HG03457 (cell line): ENCODE measurements around the gene SREK1.
"Not testable (repeated sequence)": the region's sequence is repeated elsewhere in the genome, so short reads cannot be mapped to it uniquely, and the experiment has no call there.

Experiments used
- ATAC-seq: cut with Tn5 transposase; IDR thresholded peaks from one replicate; pipeline ENCODE4 v1.9.1; 2021; ENCODE audit warnings: moderate number of reproducible peaks; ENCODE audit not compliant: unreplicated experiment

The SREK1 gene, protein sequence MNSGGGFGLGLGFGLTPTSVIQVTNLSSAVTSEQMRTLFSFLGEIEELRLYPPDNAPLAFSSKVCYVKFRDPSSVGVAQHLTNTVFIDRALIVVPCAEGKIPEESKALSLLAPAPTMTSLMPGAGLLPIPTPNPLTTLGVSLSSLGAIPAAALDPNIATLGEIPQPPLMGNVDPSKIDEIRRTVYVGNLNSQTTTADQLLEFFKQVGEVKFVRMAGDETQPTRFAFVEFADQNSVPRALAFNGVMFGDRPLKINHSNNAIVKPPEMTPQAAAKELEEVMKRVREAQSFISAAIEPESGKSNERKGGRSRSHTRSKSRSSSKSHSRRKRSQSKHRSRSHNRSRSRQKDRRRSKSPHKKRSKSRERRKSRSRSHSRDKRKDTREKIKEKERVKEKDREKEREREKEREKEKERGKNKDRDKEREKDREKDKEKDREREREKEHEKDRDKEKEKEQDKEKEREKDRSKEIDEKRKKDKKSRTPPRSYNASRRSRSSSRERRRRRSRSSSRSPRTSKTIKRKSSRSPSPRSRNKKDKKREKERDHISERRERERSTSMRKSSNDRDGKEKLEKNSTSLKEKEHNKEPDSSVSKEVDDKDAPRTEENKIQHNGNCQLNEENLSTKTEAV

DNA sequence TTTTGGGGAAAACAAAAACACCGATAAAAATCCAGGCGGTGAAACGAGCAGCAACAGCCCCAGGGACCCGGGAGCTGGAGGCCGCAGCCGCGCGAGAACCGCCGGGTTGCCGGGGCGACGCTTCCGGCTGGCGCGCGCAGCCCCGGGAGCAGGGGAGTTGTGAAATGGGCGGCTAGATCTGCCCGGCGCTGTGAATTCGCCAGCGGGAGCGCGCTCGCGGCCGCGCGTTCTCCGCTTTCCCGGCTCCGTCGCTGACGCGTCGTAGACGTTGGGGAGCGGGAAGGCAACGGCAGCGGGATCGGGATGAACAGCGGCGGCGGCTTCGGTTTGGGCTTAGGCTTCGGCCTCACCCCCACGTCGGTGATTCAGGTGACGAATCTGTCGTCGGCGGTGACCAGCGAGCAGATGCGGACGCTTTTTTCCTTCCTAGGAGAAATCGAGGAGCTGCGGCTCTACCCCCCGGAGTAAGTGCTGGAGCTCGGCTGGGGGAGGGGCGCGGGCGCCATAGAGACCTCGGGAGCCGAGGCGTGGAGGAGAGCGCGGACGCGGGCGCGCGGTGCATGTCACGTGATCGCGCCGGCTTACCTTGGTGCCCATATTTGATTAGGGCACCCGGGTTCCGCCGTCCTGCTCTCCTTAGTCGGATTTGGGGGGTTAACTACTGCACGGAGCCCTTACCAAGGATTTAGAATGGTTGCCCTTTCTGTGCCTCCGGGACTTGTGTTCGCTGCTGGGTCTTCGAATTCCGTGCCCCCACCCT, at the start of gene SREK1:
Gene SREK1, plus strand, starts transcription at position 227 of the 760 bp plus-strand sequence. Its CDS starts 77 bp downstream, at position 304.
- ATAC-seq, result peak; percentile 90

DNA sequence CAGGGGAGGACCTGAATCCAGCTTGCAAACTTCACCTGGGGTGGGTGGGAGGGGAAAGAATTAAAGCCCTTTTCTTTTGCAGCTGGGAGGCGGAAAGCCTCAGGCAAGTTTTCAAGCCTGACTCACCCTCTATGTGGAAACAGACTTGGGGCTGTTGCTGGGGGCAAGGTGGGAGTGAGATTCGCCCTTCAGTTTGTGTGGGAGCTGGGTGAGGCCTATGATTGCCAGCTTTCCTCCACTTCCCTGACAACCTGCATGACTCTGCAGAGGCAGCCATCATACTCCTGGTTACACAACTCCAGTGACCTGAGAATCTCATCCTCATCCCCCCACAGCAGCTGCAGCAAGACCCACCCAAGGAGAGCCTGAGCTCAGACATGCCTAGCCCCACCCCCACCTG, 43.2 kb upstream of the SREK1 start:
- ATAC-seq, result no peak

DNA sequence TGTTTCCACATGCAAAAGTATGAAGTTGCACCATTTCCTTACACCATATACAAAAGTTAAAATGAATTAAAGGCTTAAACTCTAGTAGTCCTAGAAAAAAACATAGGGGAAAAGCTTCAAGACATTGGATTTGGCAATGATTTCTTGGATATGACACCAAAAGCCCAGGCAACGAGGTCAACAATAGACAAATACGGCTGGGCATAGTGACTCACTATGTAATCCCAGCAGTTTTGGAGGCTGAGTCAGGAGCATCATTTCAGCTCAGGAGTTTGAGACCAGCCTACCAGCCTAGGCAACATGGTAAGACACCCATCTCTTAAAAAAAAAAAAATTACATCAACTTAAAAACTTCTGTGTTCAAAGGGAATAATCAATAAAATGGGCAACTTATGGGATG, 30.9 kb upstream of the SREK1 start:
- no peak for ATAC-seq

DNA sequence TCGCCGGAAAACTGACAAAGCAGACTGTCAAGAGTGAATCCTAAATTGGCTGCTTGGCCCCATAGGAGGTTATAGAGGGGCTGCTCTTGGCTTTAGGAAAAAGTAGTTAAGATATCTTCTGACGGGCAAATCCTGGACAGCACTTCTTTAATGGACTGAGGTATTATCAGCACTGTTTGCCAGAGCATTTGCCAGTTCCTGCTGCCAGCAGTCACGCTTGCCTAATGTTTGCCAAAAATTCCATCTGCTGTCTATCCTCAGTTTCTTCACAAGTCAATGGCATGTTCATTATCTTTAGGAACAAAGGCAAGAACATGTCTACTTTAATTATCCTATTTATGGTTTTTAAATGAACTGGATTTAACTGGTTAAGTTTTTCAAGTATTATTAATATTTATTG, 25.8 kb upstream of the SREK1 start:
- ATAC-seq, result no peak

DNA sequence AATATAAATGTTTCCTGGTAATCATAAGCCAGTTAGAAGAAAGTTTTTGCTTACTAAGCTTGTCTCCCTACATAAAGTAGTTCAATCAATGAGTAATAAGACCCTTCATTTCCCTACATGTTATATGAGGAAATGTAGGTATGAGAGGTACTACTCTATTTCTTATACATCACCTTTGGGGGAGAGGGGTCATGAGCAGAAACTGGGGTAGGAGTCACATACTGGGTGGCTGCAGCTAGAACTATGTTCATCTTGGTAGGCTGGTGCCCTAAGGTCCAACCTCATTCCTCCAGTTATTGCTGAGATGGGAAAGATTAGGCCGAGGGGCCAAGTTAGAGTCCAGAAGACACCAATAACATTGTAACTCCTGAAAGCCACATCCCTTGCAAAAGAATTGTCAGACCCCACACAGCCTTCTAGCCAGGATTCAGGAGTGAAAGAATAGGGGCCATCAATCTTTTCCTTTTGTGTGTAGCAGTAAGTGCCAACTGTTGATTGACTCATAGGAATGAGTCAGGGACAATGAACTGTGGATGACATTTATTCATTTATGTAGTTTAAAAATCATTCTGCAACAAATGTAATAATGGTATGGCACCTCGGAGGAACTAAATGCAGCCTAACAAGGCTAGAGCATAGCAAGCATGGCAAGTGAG, 21.6 kb upstream of the SREK1 start:
- ATAC-seq, result no peak

DNA sequence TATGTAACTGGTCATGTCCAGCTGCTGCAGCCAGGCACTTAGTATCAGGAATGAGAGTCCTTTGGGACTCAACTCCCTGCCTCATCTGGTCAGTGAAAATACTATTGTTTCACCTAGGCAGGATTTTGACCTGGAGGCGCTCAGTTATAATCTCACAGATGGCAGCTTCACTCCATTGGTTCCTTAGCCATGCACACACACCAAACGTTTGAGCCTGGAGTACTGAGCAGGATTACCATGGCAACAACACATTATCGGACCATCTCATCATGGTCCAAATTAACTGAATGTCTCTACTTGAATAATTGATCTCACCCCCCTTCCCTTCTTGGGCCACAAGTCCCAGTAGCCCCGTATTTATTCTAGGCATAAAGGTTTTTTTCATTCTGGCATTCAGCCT, 15.0 kb upstream of the SREK1 start:
- ATAC-seq, result no peak

DNA sequence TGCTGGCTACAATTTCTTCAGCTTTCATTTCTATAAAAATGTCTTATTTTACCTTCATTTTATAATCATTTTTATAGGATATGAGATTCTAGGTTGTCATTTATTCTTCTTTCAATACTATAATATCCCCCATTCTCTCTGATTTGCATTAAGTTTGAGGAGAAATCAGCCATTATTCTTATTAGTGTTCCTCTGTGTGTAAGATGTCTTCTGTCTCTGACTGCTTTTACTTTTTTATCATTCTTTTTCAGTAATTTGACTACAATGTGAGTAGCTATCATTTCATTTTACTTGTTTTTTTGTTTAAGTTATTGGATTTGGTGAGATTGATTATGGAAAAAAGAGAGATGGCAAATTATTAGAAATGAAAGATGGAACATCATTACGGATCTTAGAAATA, 13.6 kb upstream of the SREK1 start:
- ATAC-seq, result no peak

DNA sequence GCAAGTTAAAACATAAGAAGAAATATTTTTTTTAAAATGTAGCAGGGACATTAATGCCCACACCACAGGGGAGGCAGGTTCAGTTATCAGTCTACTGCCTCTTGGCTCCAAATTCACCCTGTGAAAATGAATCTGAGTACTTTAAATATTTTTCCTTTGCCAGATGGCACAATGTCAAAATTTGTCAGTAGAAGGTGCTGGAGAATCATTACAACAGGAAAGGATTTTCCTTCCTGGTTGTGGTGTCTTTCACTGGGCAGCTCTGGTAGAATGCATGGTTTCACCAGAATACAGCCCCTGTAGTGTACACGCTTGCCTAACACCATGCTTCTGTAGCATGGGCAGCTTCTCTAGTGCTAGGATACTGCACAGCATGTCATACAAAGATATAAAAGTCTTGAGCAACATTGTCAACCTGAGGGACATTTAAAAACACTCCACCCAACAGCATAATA, 9.7 kb upstream of the SREK1 start:
- no peak for ATAC-seq

DNA sequence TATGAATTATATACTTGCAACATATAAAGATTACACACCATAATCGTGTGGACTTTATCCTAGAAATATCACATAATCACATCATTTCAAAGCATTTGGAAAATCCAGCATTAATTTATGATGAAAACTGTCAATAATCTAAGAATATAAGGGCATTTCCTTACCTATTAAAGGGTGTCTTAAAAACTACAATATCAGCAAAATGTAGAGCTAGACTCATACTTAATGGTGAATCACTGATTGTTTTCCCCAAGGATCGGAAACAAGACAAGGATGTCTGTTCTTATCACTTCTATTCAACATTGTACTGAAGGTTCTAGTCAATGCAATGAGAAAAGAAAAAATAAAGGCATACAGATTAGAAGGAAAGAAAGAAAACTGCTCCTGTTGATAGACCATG, 8.0 kb upstream of the SREK1 start:
- no peak for ATAC-seq

DNA sequence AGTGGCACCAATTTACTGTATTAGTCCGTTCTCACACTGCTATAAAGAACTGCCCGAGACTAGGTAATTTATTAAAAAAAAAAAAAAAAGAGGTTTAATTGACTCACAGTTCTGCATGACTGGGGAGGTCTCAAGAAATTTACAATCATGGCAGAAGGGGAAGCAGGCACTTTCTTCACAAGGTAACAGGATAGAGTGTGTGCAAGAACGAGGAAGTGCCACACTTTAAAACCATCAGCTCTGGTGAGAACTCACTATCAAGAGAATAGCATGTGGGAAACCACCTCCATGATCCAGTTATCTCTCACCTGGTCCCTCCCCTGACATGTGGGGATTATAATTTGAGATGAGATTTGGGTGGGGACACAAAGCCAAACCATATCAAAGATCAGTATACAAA, 7.2 kb upstream of the SREK1 start:
- not testable (repeated sequence) for ATAC-seq

DNA sequence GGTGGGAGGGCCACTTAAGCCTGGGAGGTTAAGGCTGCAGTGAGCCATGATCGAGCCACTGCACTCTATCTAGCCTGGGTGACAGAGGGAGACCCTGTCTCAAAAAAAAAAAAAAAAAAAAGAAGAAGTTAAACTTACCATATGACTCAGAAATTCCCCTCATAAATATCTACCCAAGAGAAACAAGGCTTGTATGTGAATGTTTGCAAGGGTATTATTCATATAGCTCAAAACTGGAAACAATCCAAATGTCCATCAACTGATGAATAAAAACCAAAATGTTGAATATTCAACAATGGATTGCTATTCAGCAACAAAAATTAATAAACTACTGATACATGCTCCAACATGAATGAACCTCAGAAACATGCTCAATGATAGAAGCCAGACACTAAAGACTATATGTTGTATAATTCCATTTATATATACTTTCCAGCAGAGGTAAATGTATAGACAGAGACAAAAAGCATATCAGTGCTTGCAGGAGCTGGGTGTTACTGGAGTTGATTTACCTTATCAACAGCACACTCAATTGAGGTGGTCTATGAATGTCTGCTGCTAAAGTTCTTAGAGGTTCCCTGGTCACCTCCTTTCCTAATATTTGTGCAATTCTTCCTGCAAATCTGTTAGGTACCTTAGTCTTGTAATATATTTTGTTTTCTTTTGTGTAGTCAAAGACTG, 5.3 kb upstream of the SREK1 start:
- ATAC-seq, result no peak

DNA sequence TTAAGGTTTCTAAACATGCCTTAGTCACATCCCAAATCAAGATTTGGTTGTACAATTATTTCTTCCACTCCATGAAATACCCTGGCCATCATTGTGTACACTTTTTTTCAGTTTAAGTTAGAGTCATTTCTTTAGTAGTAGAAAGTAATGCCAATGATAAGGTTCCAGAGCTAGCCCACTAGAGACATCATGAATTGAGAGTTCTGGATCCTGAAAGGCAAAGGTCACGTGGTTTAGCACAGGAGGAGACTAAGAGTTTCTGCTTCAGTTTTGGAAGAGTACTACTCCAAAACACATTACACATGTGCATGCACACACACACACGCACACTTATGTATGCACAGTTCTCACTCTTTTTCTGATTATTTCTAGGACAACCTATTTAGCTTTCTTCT, 4.8 kb upstream of the SREK1 start:
- ATAC-seq, result no peak

DNA sequence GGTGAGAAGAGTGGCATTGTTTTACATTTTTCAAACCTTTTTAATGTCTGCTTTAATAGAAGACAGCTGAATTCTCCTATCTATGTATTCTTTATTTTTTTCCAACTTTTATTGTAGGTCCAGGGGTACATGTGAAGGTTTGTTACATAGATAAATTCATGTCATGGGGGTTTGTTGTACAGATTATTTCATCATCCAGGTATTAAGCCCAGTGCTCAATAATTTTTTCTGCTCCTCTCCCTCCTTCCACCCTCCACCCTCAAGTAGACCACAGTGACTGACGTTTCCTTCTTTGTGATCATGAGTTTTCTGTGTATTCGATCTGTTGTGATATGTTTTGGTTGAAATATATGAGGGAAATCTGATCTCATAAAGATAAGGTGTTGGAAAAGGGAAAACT, 1.7 kb upstream of the SREK1 start:
- ATAC-seq, result no peak

DNA sequence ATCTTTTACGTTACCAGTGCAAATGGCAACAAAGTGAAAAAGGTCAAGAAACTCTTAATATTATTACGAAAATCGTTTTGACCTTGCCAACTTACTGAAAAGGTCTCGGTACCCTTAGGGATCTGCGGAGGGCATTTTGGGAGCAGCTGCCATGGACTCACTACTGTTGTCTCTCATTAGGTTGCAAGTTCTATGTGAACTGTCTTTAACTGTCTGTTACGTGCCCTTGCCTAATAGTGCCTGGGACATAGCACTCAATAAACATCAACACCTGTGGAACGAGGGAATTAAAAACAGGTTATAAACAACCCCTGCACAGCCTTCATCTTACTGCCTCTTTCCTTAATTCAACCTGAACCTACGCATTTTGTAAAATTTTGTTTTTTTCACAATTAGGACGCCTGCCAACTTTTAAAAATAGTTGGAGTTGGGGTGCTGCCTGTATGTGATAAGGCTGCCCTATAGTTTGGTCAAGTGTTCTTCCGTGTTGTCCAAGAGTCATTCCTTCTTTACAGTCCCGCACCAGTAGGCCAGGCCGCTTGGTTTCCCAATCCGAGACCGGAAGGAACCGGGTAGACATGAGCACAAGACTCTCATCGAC, 527 bp upstream of the SREK1 start:
- peak; percentile 27 for ATAC-seq

DNA sequence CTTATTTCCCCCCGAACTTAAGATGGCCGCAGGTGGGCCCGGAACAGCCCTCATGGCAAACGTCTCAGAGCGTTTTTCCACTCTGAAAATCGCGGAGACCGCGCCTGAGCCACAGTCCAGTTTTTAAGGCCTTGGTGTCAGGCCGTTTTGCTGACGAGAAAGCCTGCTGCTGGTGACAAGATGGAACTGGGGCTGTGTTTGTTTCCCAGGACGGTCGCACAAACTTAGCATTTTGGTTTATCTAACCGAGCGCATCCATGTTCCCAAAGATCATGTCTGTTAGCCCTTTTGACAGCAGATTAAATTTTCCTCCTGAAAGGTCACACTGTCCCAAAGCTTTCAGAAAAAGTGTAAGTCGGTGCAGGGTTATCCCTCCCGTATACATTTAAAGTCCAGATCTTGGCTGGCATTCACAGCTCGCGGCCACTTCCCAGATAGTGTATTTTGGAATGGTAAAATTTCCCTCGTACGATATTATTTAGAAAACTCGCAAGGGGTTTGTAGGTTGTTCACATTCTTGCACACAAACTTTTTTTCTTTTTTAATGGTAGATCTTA, 812 bp downstream of the SREK1 start:
- ATAC-seq, result peak; percentile 20

DNA sequence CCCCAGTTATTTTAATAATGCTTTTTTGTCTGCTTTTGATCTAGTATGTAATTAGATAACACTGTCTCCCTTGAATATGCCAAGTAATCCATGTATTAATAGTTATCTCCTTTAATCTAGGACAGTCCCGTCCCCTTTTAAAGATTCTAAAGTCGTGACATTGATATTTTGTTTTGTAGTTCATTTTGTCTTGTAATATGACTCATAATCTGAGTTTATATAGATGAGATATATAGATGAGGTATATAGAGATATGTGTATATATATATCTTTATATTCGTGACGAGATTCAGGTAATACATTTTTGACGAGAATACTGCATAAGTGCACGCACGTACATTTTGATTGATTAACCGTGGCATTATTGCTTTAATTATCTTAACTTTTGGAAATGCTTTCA, 1.6 kb downstream of the SREK1 start:
- ATAC-seq, result no peak

DNA sequence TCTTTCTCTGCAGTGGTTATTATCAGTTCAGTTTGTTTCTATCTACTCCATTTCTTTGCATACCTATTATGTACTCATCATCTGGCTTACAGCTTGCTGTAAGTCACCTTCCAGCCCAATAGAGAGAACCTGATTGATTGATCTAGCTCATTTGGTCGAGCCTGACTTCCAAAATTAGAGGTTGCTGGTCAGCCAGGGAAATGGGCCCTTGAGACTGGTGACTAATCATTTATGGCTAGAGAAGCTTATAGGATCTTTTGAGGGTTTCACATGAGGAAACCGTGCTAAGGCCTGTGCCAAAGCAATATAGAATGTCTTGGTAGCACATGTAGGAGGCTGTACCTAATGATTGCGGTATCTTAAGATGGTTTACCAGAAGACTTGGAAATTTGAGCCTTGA, 5.8 kb downstream of the SREK1 start:
- ATAC-seq, result no peak

DNA sequence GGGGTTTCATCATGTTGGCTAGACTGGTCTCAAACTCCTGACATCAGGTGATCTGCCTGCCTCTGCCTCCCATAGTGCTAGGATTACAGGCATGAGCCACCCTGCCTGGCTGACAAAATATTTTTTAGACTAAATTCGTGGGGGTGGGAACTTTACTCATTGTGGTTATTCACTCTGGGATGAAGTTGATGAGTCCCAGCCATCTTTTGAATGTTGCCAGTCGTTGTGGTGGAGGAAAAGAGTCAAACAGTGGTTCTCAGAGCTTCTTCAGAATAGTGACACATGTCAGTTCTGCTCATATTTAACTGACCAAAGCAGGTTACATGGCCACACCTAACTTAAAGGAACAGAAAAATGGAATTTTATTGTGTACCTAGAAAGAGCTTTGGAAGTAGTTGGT, 6.9 kb downstream of the SREK1 start:
- no peak for ATAC-seq

DNA sequence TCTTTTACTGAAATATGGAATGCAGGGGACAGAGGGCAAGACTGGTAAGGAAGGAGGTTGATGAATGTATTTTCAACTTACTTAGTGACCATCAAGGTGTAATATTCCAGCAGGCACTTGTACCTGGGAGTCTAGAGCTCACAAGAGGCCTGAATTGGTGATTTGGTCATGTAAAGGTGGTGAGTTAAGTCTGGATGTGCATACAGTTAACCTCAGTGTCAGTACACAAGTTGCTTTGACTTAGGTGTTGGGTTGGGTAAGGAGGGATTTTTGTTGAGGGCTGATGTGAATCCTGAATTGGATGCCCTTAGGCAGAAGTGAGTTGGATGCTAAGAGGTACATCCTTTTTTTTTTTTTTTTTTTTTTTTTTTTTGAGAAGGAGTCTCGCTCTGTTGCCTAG, 7.4 kb downstream of the SREK1 start:
- no peak for ATAC-seq

DNA sequence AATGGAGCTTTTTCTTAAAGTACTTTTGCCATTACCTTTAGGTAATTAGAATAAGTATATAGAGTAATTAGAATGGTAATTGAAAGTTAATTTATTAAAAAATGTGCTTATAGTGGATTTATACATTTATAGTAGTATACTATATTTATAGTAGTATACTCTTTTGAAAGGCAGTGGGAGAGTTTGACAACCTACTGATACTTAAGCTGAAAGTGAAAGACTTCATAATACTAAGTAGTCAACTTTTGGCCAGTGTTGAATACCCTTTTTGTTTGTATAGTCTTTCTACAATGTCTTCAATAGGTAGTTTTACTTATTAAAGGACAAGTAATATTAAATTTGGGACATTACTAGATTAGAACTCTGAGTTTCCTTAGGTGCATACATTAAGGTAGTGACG, 12.9 kb downstream of the SREK1 start:
- ATAC-seq, result no peak
